CD4-positive, alpha-beta T cell treated with Interleukin-17A for 4 hours (primary cell): ENCODE data around the gene SULT6B1.
"Not testable (repeated sequence)": the region's sequence is repeated elsewhere in the genome, so short reads cannot be mapped to it uniquely, and the experiment has no call there.

Experiments used
- DNase-seq: peaks from one replicate; pipeline ENCODE4 v3.0.0-alpha.2; 2020; ENCODE audit warnings: mixed read lengths

SULT6B1 gene

DNA sequence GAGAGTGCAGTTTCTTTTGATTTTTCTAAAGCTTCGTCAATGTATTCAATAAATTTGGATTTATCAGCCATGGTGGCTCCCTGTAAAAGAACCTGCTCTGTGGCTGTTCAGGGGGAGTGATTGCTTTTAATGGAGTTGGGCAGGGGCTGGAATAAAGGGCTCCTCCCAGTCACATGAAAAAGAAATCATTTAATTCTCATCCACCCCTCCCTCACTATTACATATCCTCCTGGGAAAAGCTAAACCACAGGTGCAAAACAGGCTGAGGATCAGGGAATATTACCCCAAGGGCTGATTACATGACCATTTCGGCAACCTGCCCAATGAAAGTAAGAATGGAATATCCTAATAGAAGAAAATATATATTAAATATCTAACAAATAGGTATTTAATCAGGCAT, at the start of gene SULT6B1:
SULT6B1 (minus strand) TSS at position 101 of the 400 bp plus-strand sequence; CDS start at position 71, 30 bp downstream.
- no peak for DNase-seq

DNA sequence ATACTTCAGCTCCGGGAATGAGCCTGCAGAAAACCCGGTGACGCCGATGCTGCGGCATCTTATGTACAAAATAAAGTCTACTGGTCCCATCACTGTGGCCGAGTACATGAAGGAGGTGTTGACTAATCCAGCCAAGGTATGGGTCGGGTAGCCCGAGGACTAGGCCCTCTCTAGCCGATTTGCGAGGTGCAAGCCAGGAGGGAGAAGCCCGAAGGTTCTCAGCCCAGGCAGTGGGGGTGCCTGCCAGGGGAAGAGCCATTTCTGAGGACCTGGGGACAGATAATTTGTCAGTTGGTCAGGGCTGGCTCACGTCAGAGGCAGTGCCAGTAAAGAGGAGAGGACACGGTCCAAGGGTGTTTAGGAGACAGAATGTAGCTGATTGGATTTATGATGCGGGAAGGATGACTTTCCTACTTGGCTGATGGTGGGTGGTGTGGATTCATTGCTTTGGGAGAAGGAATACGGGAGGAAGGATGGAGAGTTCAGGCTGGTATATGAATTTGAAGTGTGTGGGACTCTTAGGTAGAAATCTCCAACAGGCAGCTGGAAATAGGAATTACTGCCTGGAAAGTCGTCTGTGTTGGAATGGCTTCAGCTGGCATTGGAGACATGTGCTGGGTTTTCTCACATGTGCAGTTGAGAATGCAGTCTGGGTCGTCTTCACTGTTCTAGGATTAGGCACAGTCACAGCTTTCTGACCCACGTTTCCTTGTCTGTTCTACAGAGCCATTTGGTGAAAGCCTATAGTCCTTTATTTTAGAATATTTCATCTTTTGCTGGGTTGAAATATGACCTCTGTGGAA, 43.9 kb upstream of the SULT6B1 start:
- no peak for DNase-seq

DNA sequence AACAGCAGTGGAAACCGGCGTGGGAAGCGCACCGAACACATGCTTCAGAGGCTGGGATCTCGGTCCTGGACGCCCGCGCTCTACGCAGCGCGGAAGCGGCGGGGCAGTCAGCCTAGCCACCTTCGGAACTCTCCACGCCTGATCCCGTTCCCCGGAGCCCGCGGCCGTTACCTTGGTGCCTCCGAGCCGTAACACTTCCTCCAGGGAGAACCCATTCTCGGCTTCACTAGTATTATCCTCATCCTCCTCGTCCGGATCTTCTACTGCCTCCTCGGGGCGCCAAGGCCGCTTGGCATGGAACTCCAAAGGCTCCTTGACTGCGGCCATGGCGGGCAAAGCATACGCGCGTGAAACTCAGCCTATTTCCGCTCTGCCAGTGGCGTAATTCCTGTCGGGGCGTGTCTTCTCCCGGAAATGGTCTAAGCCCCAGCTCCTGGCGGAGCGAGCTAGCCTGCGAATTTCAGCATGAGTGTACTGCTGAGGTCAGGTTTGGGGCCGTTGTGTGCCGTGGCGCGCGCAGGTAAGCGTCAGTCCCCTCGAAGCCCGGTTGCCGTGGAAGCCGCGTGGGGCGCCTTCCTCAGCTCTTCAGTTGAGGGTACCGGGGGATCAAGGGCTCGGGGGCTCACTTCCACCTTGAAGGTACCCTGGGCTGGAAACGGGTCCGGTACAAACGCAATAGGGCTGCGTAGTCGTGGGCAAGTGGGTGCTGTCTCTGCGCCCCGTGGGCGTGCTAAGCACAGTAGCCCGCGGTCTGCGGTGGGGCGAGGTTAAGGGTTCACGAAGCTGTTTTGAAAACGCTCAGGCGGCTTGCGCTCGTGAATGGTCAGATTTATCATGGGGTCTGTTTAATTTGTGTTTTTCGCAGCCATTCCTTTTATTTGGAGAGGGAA, 43.0 kb upstream of the SULT6B1 start, which contains the start of the genes CEBPZ and NDUFAF7:
CEBPZ (minus strand) TSS at position 356 of the 890 bp plus-strand sequence; CDS start at position 327, 29 bp downstream.
NDUFAF7 (plus strand) TSS at position 418 of the 890 bp plus-strand sequence; CDS start at position 466, 48 bp downstream.
- DNase-seq, result peak; percentile 88

DNA sequence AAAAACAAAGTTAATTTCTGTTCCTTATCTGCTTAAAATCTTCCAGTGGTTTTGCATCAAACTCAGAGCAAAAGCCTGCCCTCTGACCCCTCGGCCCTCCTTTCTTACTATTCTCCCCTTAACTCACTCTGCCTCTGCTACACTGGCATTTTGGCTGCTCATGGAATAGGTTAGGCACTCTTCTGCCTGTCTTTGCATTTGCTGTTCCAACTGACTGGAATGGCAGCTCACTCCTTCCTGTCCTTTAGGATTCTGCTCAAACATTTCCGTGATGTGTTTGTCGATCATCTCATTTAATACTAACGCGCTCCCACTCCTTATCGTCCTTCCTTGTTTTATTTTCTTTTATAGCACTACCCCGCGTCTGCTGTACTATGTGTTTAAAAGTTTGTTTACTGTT, 42.1 kb upstream of the SULT6B1 start:
- no peak for DNase-seq

DNA sequence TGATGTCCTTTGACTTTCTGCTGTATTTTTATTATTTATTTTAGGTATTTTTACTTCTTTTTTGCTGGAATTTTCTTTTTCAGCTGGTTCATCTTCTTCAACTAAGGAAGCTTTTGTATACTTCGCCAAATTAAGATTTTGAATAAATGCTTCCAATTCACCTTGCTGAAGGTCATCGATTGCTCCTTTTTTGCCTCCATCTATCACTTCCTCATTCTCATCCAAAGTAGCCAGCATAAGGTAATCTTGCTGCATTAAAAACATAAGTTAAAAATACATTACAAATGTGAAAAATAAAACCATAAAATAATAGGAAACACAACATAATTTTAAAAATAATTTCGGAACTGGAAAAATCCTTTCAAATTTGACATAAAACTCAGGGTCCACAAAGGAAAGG, 40.3 kb upstream of the SULT6B1 start:
- no peak for DNase-seq

GRCh38 chr2:37226863-37227262, 38.4 kb upstream of the SULT6B1 start:
- DNase-seq, result no peak

- DNase-seq, result not testable (repeated sequence)
Observed at GRCh38 chr2:37225129-37225528, 36.7 kb upstream of the SULT6B1 start.

GRCh38 chr2:37224063-37224462, 35.6 kb upstream of the SULT6B1 start:
- DNase-seq, result no peak

GRCh38 chr2:37223131-37223530, 34.7 kb upstream of the SULT6B1 start:
- DNase-seq, result no peak

GRCh38 chr2:37219046-37219445, 30.6 kb upstream of the SULT6B1 start:
- no peak for DNase-seq

DNA sequence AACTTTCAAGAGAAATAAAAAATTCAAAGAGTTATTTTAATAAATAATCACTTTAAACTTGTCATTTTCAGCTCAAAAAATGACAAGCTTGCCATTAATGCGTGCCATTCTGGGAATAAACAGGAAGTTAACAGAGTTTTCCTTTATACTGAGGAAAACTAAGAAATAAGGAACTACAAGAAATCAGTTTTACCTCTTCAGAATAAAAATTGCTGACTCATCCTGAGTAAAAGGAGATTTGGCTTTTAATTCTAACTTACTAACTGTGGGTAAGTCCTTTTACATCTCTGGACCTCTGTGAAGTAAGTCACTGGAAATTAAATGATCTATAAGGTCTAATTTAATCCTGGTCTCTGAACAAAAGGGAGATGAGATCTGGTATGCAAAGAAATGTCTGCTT, 26.8 kb upstream of the SULT6B1 start:
- DNase-seq, result no peak

- no peak for DNase-seq
Observed at GRCh38 chr2:37211939-37212338, 23.5 kb upstream of the SULT6B1 start.

DNA sequence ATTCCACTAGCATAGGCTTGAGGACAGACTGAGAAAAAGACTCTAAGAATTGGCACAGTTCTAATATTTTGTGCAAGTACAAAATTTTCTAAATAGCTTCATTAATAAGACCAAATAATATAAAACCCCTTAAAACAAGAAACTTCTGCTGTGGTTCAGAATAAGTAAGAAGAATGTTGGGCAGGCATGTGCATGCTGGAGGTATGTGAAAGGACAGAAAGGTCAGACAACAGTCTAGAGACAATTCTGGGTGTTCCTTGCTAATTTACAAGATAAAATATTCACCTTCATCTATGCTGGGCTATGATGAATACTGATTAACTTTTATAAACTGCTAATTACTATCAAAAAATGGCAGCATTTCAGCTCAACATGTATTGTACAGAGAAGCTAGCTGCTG, 22.7 kb upstream of the SULT6B1 start:
- no peak for DNase-seq

GRCh38 chr2:37206760-37207159, 18.3 kb upstream of the SULT6B1 start:
- not testable (repeated sequence) for DNase-seq

GRCh38 chr2:37205689-37206341, 17.3 kb upstream of the SULT6B1 start:
- DNase-seq, result no peak

- DNase-seq, result not testable (repeated sequence)
Observed at GRCh38 chr2:37205071-37205661, 16.7 kb upstream of the SULT6B1 start.

DNA sequence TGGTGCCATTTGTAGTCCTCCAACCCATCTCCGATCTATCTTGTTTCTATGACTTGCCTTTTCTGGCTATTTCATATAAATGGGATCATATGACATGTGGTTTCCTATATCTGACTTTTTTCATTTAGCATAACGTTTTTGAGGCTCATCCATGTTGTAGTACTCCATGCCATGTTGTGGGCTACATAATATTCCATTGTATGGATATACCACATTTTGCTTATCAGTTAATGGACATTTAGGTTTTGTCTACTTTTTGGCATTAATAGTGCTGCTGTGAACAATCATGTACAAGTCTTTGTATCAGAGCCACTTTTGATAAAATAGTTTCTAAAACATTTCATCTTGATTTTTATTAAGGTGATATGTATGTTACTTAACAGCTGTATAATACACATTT, 15.2 kb upstream of the SULT6B1 start:
- no peak for DNase-seq

DNA sequence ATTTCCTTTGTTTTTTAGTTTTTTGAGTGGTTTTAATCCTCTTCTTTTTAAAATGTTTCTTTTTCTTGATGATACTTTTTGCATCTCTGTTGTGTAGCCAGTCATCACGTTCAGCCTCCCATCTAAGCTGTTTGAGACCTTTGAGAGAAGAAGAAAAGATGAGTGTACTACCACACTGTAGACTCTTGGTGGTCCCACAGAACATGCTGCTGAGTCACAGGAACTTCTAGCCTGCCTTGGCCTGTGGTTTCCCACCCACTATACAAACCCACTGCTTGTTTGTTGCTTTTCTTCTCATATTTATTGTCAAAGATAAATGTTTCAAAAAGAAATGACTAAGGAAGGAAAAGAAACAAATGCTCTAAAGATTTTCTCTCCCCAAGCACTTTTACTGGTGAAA, 13.3 kb upstream of the SULT6B1 start:
- no peak for DNase-seq

- no peak for DNase-seq
Observed at GRCh38 chr2:37201208-37201607, 12.7 kb upstream of the SULT6B1 start.

DNA sequence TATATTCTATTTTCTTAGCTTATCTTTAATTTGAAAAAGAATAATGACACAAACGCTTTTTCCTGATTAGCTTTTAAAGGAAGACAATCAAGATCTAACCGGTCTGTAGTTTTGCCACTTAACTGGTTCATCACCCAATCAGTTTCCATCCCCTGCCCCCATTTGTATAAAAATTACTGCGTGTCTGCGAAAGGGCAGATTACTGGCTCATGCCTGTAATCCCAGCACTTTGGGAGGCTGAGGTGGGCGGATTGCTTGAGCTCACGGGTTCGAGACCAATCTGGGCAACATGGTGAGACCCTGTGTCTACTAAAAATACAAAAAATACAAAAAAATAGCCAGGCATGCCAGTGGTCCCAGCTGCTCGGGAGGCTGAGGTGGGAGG, 10.2 kb upstream of the SULT6B1 start:
- DNase-seq, result no peak

- DNase-seq, result peak; percentile 91
Observed at GRCh38 chr2:37196320-37197195, 8.1 kb upstream of the SULT6B1 start, which contains the start of gene CEBPZOS. Gene CEBPZOS (plus strand): TSS chr2:37196496. CDS start chr2:37199705, 3,209 bp downstream.
